ENCODE data around the gene CD53. TPM values are rescaled to one million over a fixed set of nuclear protein-coding genes. Genes with fewer than 3 reads are reported as not detected.

The CD53 gene
- total and polyA plus RNA-seq, 2 donors (not counting 1 experiment from before 2014, with no cell fraction given), result not detected

- no peak for DNase-seq (ENCODE audit: low read depth in 2 of 2)
- Histone ChIP-seq H3K4me2 (ENCODE audit: extremely low read depth, insufficient read depth, low read length) (no peak overlapping the region), H3K4me3 (replicated peaks in 1 of 4; ENCODE audit: control extremely low read depth in 1 of 4, insufficient read depth in 1 of 4, low read depth in 3 of 4, low read length in 4 of 4) (no peak overlapping the region), H4K20me1 (ENCODE audit: control insufficient read depth, extremely low read depth, insufficient read depth, low read length) (no peaks in the 10 kb centered on the region), H3K9me3 (ENCODE audit: control insufficient read depth, insufficient read depth, low read depth, low read length) (no peaks in the 10 kb centered on the region), H2AFZ (ENCODE audit: low read length) (no peak overlapping the region), H3K27ac (ENCODE audit: insufficient read depth, low read length) (no peak overlapping the region), H3K27me3 (ENCODE audit: control insufficient read depth, insufficient read depth, low read length) (no peaks in the 10 kb centered on the region), H3K79me2 (ENCODE audit: control insufficient read depth, insufficient read depth, low read length) (no peaks in the 10 kb centered on the region), H3K4me1 (ENCODE audit: control insufficient read depth, extremely low read depth, insufficient read depth, low read length) (no peaks in the 10 kb centered on the region), H3K9ac (ENCODE audit: insufficient read depth, low read length) (no peak overlapping the region), H3K36me3 (ENCODE audit: control insufficient read depth, insufficient read depth, low read length) (no peaks in the 10 kb centered on the region)
- TF ChIP-seq, protein P1, sequence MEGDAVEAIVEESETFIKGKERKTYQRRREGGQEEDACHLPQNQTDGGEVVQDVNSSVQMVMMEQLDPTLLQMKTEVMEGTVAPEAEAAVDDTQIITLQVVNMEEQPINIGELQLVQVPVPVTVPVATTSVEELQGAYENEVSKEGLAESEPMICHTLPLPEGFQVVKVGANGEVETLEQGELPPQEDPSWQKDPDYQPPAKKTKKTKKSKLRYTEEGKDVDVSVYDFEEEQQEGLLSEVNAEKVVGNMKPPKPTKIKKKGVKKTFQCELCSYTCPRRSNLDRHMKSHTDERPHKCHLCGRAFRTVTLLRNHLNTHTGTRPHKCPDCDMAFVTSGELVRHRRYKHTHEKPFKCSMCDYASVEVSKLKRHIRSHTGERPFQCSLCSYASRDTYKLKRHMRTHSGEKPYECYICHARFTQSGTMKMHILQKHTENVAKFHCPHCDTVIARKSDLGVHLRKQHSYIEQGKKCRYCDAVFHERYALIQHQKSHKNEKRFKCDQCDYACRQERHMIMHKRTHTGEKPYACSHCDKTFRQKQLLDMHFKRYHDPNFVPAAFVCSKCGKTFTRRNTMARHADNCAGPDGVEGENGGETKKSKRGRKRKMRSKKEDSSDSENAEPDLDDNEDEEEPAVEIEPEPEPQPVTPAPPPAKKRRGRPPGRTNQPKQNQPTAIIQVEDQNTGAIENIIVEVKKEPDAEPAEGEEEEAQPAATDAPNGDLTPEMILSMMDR (conservative IDR thresholded peaks at IDR 0.05 in 1 of 2, IDR thresholded peaks at IDR 0.05 in 1 of 2; ENCODE audit: low read depth in 1 of 2, low read length in 2 of 2), result no peak
- no peak for TF ChIP-seq EZH2 (IDR thresholded peaks at IDR 0.05; ENCODE audit: low read length, missing control alignments)
These were observed 22.8 kb upstream of the CD53 start for GRCh38 chr1:110850145-110850544.

GRCh38 chr1:110850627-110851026 lies 22.3 kb upstream of the CD53 start:
- no peak overlapping the region for H3K27ac ChIP-seq (ENCODE audit: insufficient read depth, low read length)
- DNase-seq (ENCODE audit: low read depth in 2 of 2), result no peak
- no peaks in the 10 kb centered on the region for H3K27me3 ChIP-seq (ENCODE audit: control insufficient read depth, insufficient read depth, low read length)
- no peak for TF ChIP-seq EZH2 (IDR thresholded peaks at IDR 0.05; ENCODE audit: low read length, missing control alignments)
- TF ChIP-seq, protein P1 (conservative IDR thresholded peaks at IDR 0.05 in 1 of 2, IDR thresholded peaks at IDR 0.05 in 1 of 2; ENCODE audit: low read depth in 1 of 2, low read length in 2 of 2), result no peak
- H3K4me1 ChIP-seq (ENCODE audit: control insufficient read depth, extremely low read depth, insufficient read depth, low read length), result no peaks in the 10 kb centered on the region
- H3K9ac ChIP-seq (ENCODE audit: insufficient read depth, low read length), result no peak overlapping the region
- H3K9me3 ChIP-seq (ENCODE audit: control insufficient read depth, insufficient read depth, low read depth, low read length), result no peaks in the 10 kb centered on the region
- H2AFZ ChIP-seq (ENCODE audit: low read length), result no peak overlapping the region
- no peaks in the 10 kb centered on the region for H3K36me3 ChIP-seq (ENCODE audit: control insufficient read depth, insufficient read depth, low read length)
- no peaks in the 10 kb centered on the region for H3K79me2 ChIP-seq (ENCODE audit: control insufficient read depth, insufficient read depth, low read length)
- no peak overlapping the region for H3K4me3 ChIP-seq (replicated peaks in 1 of 4; ENCODE audit: control extremely low read depth in 1 of 4, insufficient read depth in 1 of 4, low read depth in 3 of 4, low read length in 4 of 4)
- H4K20me1 ChIP-seq (ENCODE audit: control insufficient read depth, extremely low read depth, insufficient read depth, low read length), result no peaks in the 10 kb centered on the region
- no peak overlapping the region for H3K4me2 ChIP-seq (ENCODE audit: extremely low read depth, insufficient read depth, low read length)

DNA sequence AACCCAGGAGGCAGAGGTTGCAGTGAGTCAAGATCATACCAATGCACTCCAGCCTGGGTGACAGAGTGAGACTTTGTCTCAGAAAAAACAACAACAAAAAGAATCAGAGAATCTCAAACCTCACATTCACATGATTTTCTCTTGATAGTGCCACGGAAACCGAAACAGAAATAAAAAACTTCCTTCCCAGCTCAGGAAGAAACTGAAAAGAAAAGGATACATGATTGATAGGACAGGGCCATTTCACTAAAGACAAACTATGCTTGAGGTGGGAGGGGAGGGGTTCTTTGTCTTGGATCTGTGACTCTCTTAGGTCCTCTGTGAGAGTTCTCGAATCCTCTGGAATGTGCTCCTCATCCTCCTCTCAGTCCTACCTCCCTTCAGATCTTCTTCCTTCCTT lies 19.8 kb upstream of the CD53 start:
- no peaks in the 10 kb centered on the region for H4K20me1 ChIP-seq (ENCODE audit: control insufficient read depth, extremely low read depth, insufficient read depth, low read length)
- TF ChIP-seq EZH2 (IDR thresholded peaks at IDR 0.05; ENCODE audit: low read length, missing control alignments), result no peak
- TF ChIP-seq, protein P1 (conservative IDR thresholded peaks at IDR 0.05 in 1 of 2, IDR thresholded peaks at IDR 0.05 in 1 of 2; ENCODE audit: low read depth in 1 of 2, low read length in 2 of 2), result no peak
- no peak overlapping the region for H3K4me3 ChIP-seq (replicated peaks in 1 of 4; ENCODE audit: control extremely low read depth in 1 of 4, insufficient read depth in 1 of 4, low read depth in 3 of 4, low read length in 4 of 4)
- H3K9me3 ChIP-seq (ENCODE audit: control insufficient read depth, insufficient read depth, low read depth, low read length), result no peaks in the 10 kb centered on the region
- no peak overlapping the region for H3K4me2 ChIP-seq (ENCODE audit: extremely low read depth, insufficient read depth, low read length)
- no peak overlapping the region for H2AFZ ChIP-seq (ENCODE audit: low read length)
- H3K27ac ChIP-seq (ENCODE audit: insufficient read depth, low read length), result no peak overlapping the region
- H3K79me2 ChIP-seq (ENCODE audit: control insufficient read depth, insufficient read depth, low read length), result no peaks in the 10 kb centered on the region
- H3K27me3 ChIP-seq (ENCODE audit: control insufficient read depth, insufficient read depth, low read length), result no peaks in the 10 kb centered on the region
- no peaks in the 10 kb centered on the region for H3K4me1 ChIP-seq (ENCODE audit: control insufficient read depth, extremely low read depth, insufficient read depth, low read length)
- H3K36me3 ChIP-seq (ENCODE audit: control insufficient read depth, insufficient read depth, low read length), result no peaks in the 10 kb centered on the region
- no peak for DNase-seq (ENCODE audit: low read depth in 2 of 2)
- H3K9ac ChIP-seq (ENCODE audit: insufficient read depth, low read length), result no peak overlapping the region
